ENCODE results near the gene POR.

DNA sequence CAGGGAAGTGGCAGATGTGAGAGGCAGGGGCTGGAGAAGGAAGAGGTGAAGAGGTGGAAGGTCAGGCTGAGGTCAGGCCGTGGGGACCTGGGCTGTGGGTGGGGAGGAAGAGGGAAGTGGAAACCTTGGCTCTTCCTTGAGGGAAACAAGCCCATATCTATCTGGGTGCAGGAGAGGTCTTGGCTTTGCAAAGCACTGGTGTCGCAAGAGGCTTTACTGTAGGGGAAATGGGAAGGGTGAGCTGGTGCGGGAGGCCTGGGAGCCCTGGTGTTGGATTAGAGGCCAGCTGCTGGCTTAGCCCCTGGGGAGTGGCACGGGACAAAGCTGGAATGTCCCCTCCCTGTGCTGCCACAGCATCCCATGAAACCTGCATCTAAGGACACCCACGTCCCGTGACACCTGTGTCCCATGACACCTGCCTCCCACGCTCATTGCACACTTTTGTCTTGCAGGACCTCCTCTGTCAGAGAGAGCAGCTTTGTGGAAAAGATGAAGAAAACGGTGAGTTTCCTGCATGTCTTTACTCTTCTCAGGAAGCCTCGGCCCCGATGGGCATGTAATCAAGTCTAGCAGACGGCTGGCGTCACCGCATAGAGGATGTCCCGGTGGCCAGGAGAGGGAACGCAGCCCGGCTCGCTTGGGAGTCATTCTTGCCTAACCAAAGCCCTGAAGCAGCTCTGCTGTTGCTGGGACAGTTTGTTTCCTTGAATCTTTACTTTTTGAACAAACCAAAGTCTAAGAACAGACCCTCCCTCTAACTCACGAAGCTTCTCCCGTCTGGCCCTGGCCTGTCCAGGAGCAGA lies 57.2 kb downstream of the POR start:
- TF ChIP-seq POLR2A (IDR thresholded peaks at IDR 0.05) (no peak), POLR2AphosphoS5 (IDR thresholded peaks at IDR 0.05) (peak in 2 of 4 donors; percentile 34 to 52), EP300 (IDR thresholded peaks at IDR 0.05) (no peak)
- TF ChIP-seq, protein P1, sequence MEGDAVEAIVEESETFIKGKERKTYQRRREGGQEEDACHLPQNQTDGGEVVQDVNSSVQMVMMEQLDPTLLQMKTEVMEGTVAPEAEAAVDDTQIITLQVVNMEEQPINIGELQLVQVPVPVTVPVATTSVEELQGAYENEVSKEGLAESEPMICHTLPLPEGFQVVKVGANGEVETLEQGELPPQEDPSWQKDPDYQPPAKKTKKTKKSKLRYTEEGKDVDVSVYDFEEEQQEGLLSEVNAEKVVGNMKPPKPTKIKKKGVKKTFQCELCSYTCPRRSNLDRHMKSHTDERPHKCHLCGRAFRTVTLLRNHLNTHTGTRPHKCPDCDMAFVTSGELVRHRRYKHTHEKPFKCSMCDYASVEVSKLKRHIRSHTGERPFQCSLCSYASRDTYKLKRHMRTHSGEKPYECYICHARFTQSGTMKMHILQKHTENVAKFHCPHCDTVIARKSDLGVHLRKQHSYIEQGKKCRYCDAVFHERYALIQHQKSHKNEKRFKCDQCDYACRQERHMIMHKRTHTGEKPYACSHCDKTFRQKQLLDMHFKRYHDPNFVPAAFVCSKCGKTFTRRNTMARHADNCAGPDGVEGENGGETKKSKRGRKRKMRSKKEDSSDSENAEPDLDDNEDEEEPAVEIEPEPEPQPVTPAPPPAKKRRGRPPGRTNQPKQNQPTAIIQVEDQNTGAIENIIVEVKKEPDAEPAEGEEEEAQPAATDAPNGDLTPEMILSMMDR (IDR thresholded peaks at IDR 0.05) = no peak

Measured in sigmoid colon (tissue), 4 donors.